Measurements from ENCODE around the gene ATP2B3.

Gene ATP2B3

DNA sequence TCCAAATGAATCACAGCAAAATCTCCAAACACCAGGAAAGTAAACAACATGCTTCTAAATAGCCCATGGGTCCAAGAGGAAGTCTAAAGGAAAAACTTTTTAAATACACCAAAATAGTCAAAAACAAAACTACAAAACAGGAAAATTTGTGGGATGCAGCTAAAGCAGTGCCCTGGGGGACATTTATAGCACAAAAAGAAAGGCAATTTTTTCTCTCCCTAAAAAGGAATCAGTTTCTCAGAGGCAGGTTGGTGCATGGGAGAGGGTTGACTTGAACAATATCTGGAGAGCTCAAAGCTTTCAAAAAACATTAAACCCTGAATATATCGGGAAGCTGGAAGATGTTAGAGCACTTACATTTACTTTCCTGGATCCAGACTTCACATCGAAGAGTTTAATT is 113.9 kb downstream of the ATP2B3 start:
- peaks cover 0 to 10% (median 4%) of the 10 kb centered on the region in 4 experiments for H3K4me1 ChIP-seq (ENCODE audit: control extremely low read depth in 1 of 4, control insufficient read depth in 4 of 4, insufficient read depth in 4 of 4, low read length in 3 of 4)
- ChIA-PET CTCF (interaction anchor here (0.9 to 3.4 kb wide), 4 partner anchors 9 to 29 kb away, joined by 3 to 18 read pairs (median 4); partner anchors contain the start of gene DUSP9), POLR2A (no interaction called here)
- H3K36me3 ChIP-seq (ENCODE audit: control insufficient read depth in 4 of 4, insufficient read depth in 4 of 4, low read length in 3 of 4), result no peaks in the 10 kb centered on the region
- DNase-seq, result no peak
- peaks cover 0 to 8% (median 2%) of the 10 kb centered on the region in 5 experiments for H3K9me3 ChIP-seq (ENCODE audit: control extremely low read depth in 1 of 5, control insufficient read depth in 4 of 5, insufficient read depth in 2 of 5, low read depth in 1 of 5, low read length in 4 of 5)
- H3K4me3 ChIP-seq (ENCODE audit: control insufficient read depth in 1 of 7, extremely low read depth in 1 of 7, insufficient read depth in 4 of 7, low read depth in 2 of 7, low read length in 6 of 7), result no peak overlapping the region
- H3K27me3 ChIP-seq (replicated peaks in 2 of 5; ENCODE audit: control insufficient read depth in 4 of 5, insufficient read depth in 5 of 5, low read length in 4 of 5), result peaks cover 0 to 10% (median 0%) of the 10 kb centered on the region in 5 experiments
- WGBS (ENCODE audit: insufficient coverage), result 94% methylated on average over 2 of the region's 2 CpGs
- H3K27ac ChIP-seq (ENCODE audit: insufficient read depth in 1 of 2, low read depth in 1 of 2, low read length in 2 of 2, poor library complexity in 1 of 2, severe bottlenecking in 2 of 2), result no peak overlapping the region

DNA sequence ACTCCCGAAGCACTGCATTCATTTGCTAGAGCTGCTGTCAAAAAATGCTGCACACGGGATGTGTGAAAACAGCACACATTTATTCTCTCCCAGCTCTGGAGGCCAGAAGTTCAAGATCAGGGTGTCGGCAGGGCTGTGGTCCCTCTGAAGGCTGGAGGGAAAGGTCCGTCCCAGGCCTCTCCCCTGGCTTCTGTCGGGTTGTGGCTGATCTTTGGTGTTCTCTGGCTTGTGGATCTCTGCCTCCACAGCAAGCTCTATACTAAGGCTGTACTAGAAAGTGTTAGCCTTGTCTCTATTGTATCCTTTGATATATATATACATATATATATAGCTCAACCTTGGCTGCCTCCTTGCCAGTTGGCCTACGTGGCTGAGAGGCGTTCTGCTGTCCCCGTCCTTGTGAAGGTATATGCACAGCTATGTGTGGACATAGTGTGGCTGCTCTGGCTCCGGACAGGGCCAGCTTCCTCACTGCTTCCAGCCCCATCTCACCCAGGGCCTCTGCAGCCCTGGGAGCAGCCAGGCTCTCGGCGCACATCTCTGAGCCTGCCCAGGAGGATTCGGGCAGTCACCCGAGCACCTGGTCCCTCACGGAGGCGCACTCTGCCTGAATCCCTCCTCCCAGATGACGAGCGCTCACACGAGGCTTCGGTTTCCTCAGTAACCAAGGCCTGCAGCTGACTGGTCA is 114.6 kb downstream of the ATP2B3 start:
- H3K27ac ChIP-seq (ENCODE audit: insufficient read depth in 1 of 2, low read depth in 1 of 2, low read length in 2 of 2, poor library complexity in 1 of 2, severe bottlenecking in 2 of 2), result no peak overlapping the region
- CTCF ChIA-PET, result interaction anchor here (0.7 to 3.4 kb wide), 6 partner anchors 8 to 30 kb away, joined by 3 to 18 read pairs (median 4); partner anchors contain the start of gene DUSP9
- no peaks in the 10 kb centered on the region for H3K36me3 ChIP-seq (ENCODE audit: control insufficient read depth in 4 of 4, insufficient read depth in 4 of 4, low read length in 3 of 4)
- H3K9me3 ChIP-seq (ENCODE audit: control extremely low read depth in 1 of 5, control insufficient read depth in 4 of 5, insufficient read depth in 2 of 5, low read depth in 1 of 5, low read length in 4 of 5), result peaks cover 0 to 8% (median 2%) of the 10 kb centered on the region in 5 experiments
- no peak overlapping the region for H3K4me3 ChIP-seq (ENCODE audit: control insufficient read depth in 1 of 7, extremely low read depth in 1 of 7, insufficient read depth in 4 of 7, low read depth in 2 of 7, low read length in 6 of 7)
- H3K27me3 ChIP-seq (replicated peaks in 2 of 5; ENCODE audit: control insufficient read depth in 4 of 5, insufficient read depth in 5 of 5, low read length in 4 of 5), result peaks cover 0 to 15% (median 0%) of the 10 kb centered on the region in 5 experiments
- no peak for DNase-seq
- H3K4me1 ChIP-seq (ENCODE audit: control extremely low read depth in 1 of 4, control insufficient read depth in 4 of 4, insufficient read depth in 4 of 4, low read length in 3 of 4), result peaks cover 0 to 10% (median 4%) of the 10 kb centered on the region in 4 experiments
- POLR2A ChIA-PET, result no interaction called here
- 95% methylated on average over 15 of the region's 19 CpGs for WGBS (ENCODE audit: insufficient coverage)
